A172 (cell line): ENCODE results near the gene NACC2. TPM values are rescaled to one million over a fixed set of nuclear protein-coding genes. Genes with fewer than 3 reads are reported as not detected.
A peak's percentile ranks its signal among the peaks of the same experiment; 100 is the strongest.
"Not testable (repeated sequence)": the region's sequence is repeated elsewhere in the genome, so short reads cannot be mapped to it uniquely, and the experiment has no call there.

Experiments
- DNase-seq: peaks from one replicate; pipeline ENCODE4 v3.0.0-alpha.2; 2015; ENCODE audit warnings: low spot score
- total RNA-seq: library from RNA; depleted of rRNA; stranded (reverse); fragments of >200 nt; shearing (Covaris generic); gene quantifications from 2 replicates; pipeline ENCODE4 v1.2.3, GENCODE V29; 2014

NACC2 gene
- total RNA-seq, 1 experiment from 2014 or later: 41.6 TPM

- no peak for DNase-seq
Measured at GRCh38 chr9:135979547-135980166, 115.4 kb downstream of the NACC2 start.

- no peak for DNase-seq
Measured at GRCh38 chr9:135978642-135979546, 116.2 kb downstream of the NACC2 start.

- no peak for DNase-seq
Measured at GRCh38 chr9:135976944-135977343, 118.1 kb downstream of the NACC2 start.

- peak; percentile 57 for DNase-seq
Measured at GRCh38 chr9:135976531-135976930, 118.6 kb downstream of the NACC2 start.

GRCh38 chr9:135975834-135976233, 119.3 kb downstream of the NACC2 start:
- no peak for DNase-seq

- DNase-seq: no peak
Measured at GRCh38 chr9:135974220-135974573, 120.9 kb downstream of the NACC2 start.

GRCh38 chr9:135973277-135974219, 121.5 kb downstream of the NACC2 start:
- DNase-seq: no peak

- DNase-seq: peak; percentile 49
Measured at GRCh38 chr9:135971892-135972291, 123.2 kb downstream of the NACC2 start.

GRCh38 chr9:135971111-135971766, 123.8 kb downstream of the NACC2 start:
- DNase-seq: no peak

GRCh38 chr9:135970128-135970815, 124.8 kb downstream of the NACC2 start:
- no peak for DNase-seq

GRCh38 chr9:135969064-135969683, 125.9 kb downstream of the NACC2 start:
- DNase-seq: peak; percentile 83

GRCh38 chr9:135968601-135969000, 126.5 kb downstream of the NACC2 start:
- peak; percentile 22 for DNase-seq

- DNase-seq: peak; percentile 42
Measured at GRCh38 chr9:135968083-135968476, 127.0 kb downstream of the NACC2 start.

- not testable (repeated sequence) for DNase-seq
Measured at GRCh38 chr9:135966916-135967260, 128.2 kb downstream of the NACC2 start.

- no peak for DNase-seq
Measured at GRCh38 chr9:135965124-135965756, 129.8 kb downstream of the NACC2 start.

GRCh38 chr9:135963938-135964337, 131.2 kb downstream of the NACC2 start:
- DNase-seq: no peak

GRCh38 chr9:135963338-135963737, 131.8 kb downstream of the NACC2 start:
- no peak for DNase-seq

GRCh38 chr9:135962696-135963307, 132.3 kb downstream of the NACC2 start:
- DNase-seq: no peak

- DNase-seq: no peak
Measured at GRCh38 chr9:135961811-135962695, 133.0 kb downstream of the NACC2 start.
